IPS-15b (cell line): ENCODE results near the gene SOD1.
"Not testable (repeated sequence)": the region's sequence is repeated elsewhere in the genome, so short reads cannot be mapped to it uniquely, and the experiment has no call there.

Experiments
- H3K27me3 ChIP-seq: one replicate; pipeline ENCODE4 v1.6.1; 2013; ENCODE audit warnings: low read length; ENCODE audit not compliant: control insufficient read depth, insufficient read depth
- H3K36me3 ChIP-seq: one replicate; pipeline ENCODE4 v1.6.1; 2013; ENCODE audit warnings: low read length; ENCODE audit not compliant: control insufficient read depth, insufficient read depth
- H3K4me1 ChIP-seq: one replicate; pipeline ENCODE4 v1.6.1; 2013; ENCODE audit warnings: mild to moderate bottlenecking, low read length; ENCODE audit not compliant: control insufficient read depth, insufficient read depth
- H3K4me3 ChIP-seq: one replicate; pipeline ENCODE4 v1.5.1; 2013; ENCODE audit warnings: low read depth, low read length
- H3K9ac ChIP-seq: one replicate; pipeline ENCODE4 v1.6.1; 2013; ENCODE audit warnings: low read depth, mild to moderate bottlenecking, low read length
- H3K9me3 ChIP-seq: one replicate; pipeline ENCODE4 v1.6.1; 2013; ENCODE audit warnings: mild to moderate bottlenecking, low read length; ENCODE audit not compliant: control insufficient read depth, insufficient read depth

Gene SOD1

DNA sequence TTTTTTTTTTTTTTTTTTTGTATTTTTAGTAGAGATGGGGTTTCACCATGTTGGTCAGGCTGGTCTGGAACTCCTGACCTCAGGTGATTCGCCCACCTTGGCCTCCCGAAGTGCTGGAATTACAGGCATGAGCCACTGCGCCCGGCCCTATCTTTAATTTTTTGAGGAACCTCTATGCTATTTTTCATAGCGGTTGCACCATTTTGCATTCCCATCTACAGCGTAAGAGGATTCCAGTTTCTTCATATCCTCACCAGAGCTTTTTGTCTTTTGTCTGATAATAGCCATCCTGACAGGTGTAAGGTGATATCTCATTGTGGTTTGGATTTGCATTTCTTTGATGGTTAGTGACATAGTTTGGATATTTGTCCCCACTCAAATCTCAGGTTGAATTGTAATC lies 27.6 kb upstream of the SOD1 start:
- H3K27me3 ChIP-seq, H3K36me3 ChIP-seq, H3K9ac ChIP-seq, H3K9me3 ChIP-seq, H3K4me3 ChIP-seq, H3K4me1 ChIP-seq: not testable (repeated sequence)

DNA sequence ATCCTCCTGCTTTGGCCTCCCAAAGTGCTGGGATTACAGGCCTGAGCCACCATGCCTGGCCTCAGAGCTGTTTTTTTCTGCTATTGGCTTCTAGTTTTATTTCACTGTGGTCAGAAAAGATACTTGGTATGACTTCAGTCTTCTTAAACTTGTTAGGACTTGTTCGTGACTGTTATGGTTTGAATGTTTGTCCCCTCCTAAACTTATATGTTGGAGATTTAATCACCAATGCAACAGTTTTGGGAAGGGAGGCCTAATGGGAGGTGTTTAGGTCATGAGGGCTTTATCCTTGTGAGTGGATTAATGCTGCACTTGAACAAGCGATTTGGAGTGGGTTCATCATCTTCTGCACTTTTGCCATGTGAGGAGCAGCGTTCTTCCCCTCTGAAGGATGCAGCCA lies 24.5 kb upstream of the SOD1 start:
- Histone ChIP-seq H3K4me3 (no peak overlapping the region), H3K9me3 (no peaks in the 10 kb centered on the region), H3K27me3 (no peaks in the 10 kb centered on the region), H3K9ac (no peak overlapping the region), H3K36me3 (no peaks in the 10 kb centered on the region), H3K4me1 (no peaks in the 10 kb centered on the region)

DNA sequence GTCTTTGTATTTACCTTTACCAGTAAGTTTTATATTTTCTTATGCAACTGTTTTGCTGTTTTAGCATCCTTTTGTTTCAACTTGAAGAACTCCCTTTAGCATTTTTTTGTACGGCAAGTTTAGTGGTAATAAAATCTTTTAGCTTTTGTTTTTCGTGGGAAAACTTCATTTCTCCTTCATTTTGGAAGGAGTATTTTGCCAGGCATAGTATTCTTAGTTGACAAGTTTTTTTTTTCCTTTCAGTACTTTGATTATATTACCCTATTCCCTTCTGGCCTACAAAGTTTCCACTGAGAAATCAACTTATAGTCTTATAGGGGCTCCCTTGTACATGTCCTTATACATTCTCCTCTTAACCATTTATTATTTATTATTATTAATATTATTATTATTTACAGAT lies 22.6 kb upstream of the SOD1 start:
- Histone ChIP-seq H3K4me1 (no peaks in the 10 kb centered on the region), H3K9ac (no peak overlapping the region), H3K36me3 (no peaks in the 10 kb centered on the region), H3K9me3 (no peaks in the 10 kb centered on the region), H3K4me3 (no peak overlapping the region), H3K27me3 (no peaks in the 10 kb centered on the region)

DNA sequence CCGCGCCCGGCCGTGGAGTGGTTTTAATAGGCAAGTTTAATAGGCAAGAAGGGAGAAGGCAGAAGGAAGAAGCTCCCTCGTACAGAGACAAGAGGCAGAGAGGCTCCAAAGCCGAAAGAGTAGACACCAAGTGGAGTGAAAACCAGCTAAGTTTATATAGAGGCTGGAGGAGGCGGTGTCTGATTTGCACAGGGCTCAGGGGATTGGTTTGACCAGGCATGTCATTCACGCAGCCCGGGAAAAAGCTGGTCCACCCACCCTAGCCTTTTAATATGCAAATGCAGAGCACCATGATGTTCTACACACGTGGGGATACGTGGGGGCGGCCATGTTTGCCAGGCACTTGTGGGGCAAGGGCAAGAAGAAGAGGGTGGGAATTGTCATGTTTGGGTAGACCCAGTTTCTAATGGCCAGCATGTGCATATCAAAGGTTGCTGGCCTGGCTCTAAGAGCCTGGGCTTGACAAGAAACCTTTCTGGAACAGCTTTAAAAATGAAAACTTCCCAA lies 18.0 kb upstream of the SOD1 start:
- H3K4me3 ChIP-seq = no peak overlapping the region
- H3K9me3 ChIP-seq = no peaks in the 10 kb centered on the region
- H3K36me3 ChIP-seq = no peaks in the 10 kb centered on the region
- H3K27me3 ChIP-seq = no peaks in the 10 kb centered on the region
- H3K4me1 ChIP-seq = no peaks in the 10 kb centered on the region
- H3K9ac ChIP-seq = no peak overlapping the region

DNA sequence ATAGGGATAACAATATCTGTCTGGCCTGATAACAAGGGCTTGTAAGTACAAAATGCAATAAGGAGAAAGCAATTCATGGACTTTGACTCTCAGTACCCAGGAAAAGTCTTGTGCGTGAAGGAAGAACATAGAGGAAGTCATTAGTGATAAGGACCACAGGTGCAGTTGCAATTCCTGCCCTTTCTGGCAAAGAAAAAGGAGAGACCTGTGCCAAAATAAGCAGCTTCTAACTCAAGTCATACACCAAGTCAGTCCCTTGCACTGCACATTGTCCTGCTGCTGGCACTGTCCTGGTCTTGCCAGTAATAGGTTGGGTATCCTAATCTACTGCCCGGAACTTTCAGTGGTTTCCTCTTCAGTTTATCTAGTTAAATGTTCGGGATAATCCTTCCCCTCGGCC lies 14.8 kb upstream of the SOD1 start:
- Histone ChIP-seq H3K4me3 (no peak overlapping the region), H3K9ac (no peak overlapping the region), H3K36me3 (no peaks in the 10 kb centered on the region), H3K4me1 (no peaks in the 10 kb centered on the region), H3K9me3 (no peaks in the 10 kb centered on the region), H3K27me3 (no peaks in the 10 kb centered on the region)

DNA sequence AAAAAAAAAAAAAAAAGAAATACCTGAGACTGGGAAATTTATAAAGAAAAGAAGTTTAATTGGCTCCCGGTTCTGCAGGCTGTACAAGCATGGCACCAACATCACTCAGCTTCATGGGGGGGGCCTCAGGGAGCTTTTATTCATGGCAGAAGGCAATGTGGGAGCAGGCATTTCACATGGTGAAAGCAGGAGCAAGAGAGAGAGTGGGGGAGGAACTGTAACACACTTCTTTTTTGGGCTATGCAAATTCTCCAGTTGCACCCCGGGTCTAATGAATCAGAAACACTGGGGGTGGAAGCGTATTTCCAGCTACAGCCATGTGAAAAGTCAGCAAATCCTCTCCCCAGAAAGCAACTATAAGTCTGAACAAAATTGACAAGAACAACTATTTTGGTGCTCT lies 11.8 kb upstream of the SOD1 start:
- H3K4me3 ChIP-seq = no peak overlapping the region
- no peaks in the 10 kb centered on the region for H3K27me3 ChIP-seq

DNA sequence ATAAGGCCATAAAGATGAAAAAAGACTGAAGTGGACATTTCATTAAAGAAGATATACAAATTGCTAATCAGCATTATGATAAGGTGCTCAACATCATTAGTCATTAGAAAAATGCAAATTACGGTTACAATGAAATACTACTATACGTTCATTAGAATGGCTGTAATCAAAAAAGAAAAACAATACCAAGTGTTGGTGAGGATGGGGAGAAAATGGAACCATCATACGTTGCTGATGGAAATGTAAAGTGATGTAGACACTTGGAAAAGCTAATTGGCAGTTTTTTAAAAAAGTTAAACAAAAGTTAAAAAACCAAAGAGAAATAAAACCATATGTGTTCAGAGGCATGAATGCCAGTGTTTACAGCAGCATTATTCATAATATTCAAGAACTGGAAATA lies 8.6 kb upstream of the SOD1 start:
- Histone ChIP-seq H3K4me1 (no peaks in the 10 kb centered on the region), H3K4me3 (no peak overlapping the region), H3K27me3 (no peaks in the 10 kb centered on the region), H3K36me3 (no peaks in the 10 kb centered on the region), H3K9me3 (no peaks in the 10 kb centered on the region), H3K9ac (no peak overlapping the region)

More for the DNA sequence above, 11.8 kb upstream of the SOD1 start:
- Histone ChIP-seq H3K9me3 (no peaks in the 10 kb centered on the region), H3K36me3 (no peaks in the 10 kb centered on the region), H3K4me1 (no peaks in the 10 kb centered on the region), H3K9ac (no peak overlapping the region)

DNA sequence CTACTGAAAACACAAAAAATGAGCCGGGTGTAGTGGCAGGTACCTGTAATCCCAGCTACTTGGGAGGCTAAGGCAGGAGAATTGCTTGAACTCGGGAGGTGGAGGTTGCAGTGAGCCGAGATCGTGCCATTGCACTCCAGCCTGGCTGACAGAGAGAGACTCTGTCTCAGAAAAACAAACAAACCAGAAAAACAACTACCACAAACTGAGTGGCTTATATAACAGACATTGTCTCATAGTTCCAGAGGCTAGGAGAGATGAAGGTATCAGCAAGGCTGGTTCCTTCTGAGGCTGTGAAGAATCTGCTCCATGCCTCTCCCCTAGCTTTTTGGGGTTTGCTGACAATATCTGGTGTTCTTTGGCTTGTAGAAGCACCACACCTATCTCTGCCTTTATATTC lies 8.0 kb upstream of the SOD1 start:
- not testable (repeated sequence) for H3K4me3 ChIP-seq, H3K36me3 ChIP-seq, H3K9me3 ChIP-seq, H3K9ac ChIP-seq, H3K27me3 ChIP-seq, H3K4me1 ChIP-seq

DNA sequence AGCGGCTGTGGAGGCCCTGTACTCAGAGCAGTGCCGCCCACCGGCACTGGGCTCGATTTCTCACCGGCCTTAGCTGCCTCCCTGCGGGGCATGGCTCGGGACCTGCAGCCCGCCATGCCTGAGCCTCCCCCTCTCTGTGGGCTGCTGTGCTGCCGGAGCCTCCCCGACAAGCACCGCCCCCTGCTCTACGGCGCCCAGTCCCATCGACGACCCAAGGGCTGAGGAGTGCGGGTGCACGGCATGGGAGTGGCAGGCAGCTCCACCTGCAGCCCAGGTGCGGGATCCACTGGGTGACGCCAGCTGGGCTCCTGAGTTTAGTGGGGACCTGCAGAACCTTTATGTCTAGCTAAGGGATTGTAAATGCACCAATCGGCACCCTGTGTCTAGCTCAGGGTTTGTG lies 5.2 kb upstream of the SOD1 start:
- Histone ChIP-seq H3K4me3 (no peak overlapping the region), H3K36me3 (no peaks in the 10 kb centered on the region), H3K9me3 (no peaks in the 10 kb centered on the region), H3K4me1 (no peaks in the 10 kb centered on the region), H3K9ac (no peak overlapping the region), H3K27me3 (no peaks in the 10 kb centered on the region)

DNA sequence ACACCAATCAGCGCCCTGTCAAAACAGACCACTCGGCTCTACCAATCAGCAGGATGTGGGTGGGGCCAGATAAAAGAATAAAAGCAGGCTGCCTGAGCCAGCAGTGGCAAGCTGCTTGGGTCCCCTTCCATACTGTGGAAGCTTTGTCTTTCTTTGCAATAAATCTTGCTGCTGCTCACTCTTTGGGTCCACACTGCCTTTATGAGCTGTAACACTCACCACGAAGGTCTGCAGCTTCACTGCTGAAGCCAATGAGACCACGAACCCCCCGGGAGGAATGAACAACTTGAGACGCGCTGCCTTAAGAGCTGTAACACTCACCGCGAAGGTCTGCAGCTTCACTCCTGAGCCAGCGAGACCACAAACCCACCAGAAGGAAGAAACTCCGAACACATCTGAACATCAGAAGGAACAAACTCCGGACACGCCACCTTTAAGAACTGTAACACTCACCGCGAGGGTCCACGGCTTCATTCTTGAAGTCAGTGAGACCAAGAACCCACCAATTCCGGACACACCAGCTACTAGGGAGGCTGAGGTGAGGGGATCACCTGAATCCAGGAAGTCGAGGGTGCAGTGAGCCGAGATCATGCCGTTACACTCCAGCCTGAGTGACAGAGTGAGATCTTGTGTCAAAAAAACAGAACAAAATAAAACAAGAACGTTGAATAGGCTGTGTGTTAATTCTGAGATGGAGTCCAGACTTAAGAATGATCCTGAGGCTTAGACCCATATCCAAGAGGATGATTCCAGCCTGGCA lies 4.5 kb upstream of the SOD1 start:
- H3K4me3 ChIP-seq, H3K27me3 ChIP-seq, H3K9ac ChIP-seq, H3K9me3 ChIP-seq, H3K4me1 ChIP-seq, H3K36me3 ChIP-seq: not testable (repeated sequence)

DNA sequence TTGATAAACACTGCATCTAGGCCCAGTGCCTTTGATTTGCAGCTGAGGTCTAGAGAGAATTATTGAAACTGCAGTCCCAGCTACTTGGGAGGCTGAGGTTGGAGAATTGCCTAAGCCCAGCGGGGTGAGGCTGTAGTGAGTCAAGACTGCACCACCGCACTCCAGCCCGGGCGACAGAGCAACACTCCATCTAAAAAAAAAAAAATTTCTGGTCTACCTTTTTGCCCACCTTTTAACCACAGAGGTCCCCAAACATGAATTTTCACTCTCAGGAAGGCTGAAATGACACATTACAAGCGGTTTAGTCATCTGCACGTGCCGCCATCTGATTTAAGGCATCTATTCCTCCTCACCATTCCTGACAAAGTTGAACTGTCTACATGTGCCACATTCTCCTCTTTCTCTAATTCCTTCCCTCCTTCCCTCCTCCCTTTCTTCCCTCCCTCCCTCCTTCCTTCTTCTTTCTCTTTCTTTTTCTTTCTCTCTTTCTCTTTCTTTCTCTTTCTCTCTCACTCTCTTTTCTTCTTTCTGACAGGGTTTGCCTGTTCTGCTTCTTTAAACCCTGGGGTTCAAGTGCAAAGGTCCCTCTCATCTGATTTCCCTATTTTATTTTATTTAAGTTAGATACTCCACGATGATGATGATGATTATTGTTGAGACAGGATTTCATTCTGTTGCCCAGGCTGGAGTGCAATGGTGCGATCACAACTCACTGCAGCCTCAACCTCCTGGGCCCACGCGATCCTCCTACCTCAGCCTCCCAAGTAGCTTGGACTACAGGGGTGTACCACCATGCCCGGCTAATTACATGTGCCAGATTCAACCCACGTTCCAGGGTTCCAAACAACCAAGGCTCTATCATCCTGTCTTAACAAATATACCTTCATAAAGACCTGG lies 3.0 kb upstream of the SOD1 start:
- Histone ChIP-seq H3K4me1 (no peaks in the 10 kb centered on the region), H3K4me3 (no peak overlapping the region), H3K27me3 (no peaks in the 10 kb centered on the region), H3K9me3 (no peaks in the 10 kb centered on the region), H3K36me3 (no peaks in the 10 kb centered on the region), H3K9ac (no peak overlapping the region)

DNA sequence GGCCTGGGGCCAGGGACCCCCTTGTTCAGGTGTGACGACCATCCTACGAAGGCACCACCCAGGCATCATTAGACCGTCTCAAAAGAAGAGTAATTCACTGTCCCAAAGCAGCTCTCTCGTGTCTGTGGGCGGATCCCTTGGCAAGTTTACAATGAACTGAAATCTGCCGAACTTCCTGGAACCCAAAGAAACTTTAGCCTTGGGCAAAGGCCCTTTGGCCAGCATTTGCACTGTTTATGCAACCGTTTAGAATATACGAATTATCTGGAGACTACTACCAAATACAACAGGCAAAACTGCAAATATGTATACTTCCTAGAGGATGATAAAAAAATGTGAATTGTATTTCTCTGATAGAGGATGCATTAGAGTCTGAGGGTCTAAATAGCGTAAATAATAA lies 1.4 kb upstream of the SOD1 start:
- Histone ChIP-seq H3K36me3 (no peaks in the 10 kb centered on the region), H3K9me3 (no peaks in the 10 kb centered on the region), H3K9ac (no peak overlapping the region), H3K4me1 (no peaks in the 10 kb centered on the region), H3K4me3 (no peak overlapping the region), H3K27me3 (no peaks in the 10 kb centered on the region)
